ENCODE results near the gene KCNC1. TPM values are rescaled to one million over a fixed set of nuclear protein-coding genes. Genes with fewer than 3 reads are reported as not detected.
A peak's percentile ranks its signal among the peaks of the same experiment; 100 is the strongest.

Gene KCNC1
- total RNA-seq, 1 donor from 2014 or later: not detected

GRCh38 chr11:17782145-17782544 lies 47.6 kb downstream of the KCNC1 start:
- peak; percentile 69 for ATAC-seq

GRCh38 chr11:17782603-17783337 lies 48.2 kb downstream of the KCNC1 start:
- DNase-seq (ENCODE audit: low spot score) (no peak), ATAC-seq (no peak)

More at GRCh38 chr11:17782145-17782544, 47.6 kb downstream of the KCNC1 start:
- DNase-seq (ENCODE audit: low spot score): no peak

DNA sequence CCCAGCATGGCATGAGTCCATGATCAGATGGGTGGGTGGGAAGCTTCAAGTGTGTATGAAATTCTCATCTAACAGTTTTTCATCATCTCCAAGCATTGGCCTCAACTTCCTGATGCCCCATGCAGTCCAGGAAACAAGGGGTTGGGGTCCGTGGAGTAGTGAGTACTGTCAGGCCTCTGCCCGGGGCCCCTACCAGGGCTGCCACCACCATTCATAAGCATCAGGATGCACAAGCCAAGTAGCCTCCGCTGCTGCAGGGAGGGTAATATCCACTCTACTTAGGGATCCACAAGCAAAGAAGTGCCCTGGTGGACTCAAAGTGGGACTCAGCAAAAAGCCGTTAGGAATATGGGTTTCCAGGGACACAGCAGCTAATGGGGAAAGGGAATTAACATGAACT lies 49.3 kb downstream of the KCNC1 start:
- ATAC-seq (no peak), DNase-seq (ENCODE audit: low spot score) (no peak)

GRCh38 chr11:17786824-17787525 lies 52.4 kb downstream of the KCNC1 start:
- no peak for DNase-seq (ENCODE audit: low spot score)

DNA sequence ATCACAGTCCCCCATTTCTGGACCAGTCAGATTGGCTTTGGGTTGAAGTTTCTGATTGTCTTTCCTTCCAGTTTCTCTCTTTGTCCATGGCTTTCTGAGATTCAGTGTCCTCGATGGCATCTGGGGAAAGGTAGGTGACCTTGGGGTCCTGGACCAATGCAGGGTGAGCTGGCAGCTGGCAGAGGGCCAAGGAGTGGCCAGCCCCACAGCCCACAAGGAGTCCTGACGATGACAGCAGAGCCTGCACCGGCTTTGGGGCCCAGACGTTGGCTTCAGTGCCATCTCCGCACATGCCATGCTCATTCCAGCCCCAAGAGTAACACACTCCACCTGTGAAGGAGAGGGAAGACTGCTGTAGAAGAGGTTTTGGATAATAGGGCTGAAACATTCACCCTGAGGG lies 53.5 kb downstream of the KCNC1 start:
- no peak for DNase-seq (ENCODE audit: low spot score)
- no peak for ATAC-seq

More at GRCh38 chr11:17786824-17787525, 52.4 kb downstream of the KCNC1 start:
- no peak for ATAC-seq

DNA sequence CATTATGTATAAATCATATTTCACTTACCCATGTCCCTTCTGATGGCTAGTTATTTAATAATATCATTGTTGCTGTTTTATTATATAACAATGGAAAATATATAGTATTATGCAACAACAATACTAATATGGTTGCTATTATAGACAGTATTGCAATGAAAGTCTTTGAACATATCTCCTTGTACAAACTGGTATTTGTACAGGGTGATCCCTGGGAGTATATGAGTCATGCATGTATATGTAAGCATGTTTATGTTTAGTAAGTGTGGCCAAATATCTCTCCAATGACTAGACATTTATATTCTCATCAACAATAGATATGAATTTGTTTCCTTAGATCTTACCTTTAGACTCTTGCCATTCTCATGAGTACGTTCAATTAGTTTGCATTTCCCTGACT lies 55.9 kb downstream of the KCNC1 start:
- no peak for DNase-seq (ENCODE audit: low spot score)

GRCh38 chr11:17791144-17791543 lies 56.6 kb downstream of the KCNC1 start:
- ATAC-seq (no peak), DNase-seq (ENCODE audit: low spot score) (no peak)

More for the DNA sequence above, 55.9 kb downstream of the KCNC1 start:
- ATAC-seq: no peak

- DNase-seq (ENCODE audit: low spot score): no peak
- no peak for ATAC-seq
These were observed 57.6 kb downstream of the KCNC1 start for GRCh38 chr11:17792161-17792560.

GRCh38 chr11:17793642-17794170 lies 59.1 kb downstream of the KCNC1 start:
- DNase-seq (ENCODE audit: low spot score): no peak
- no peak for ATAC-seq

- no peak for ATAC-seq
- DNase-seq (ENCODE audit: low spot score): no peak
These were observed 60.4 kb downstream of the KCNC1 start for GRCh38 chr11:17794981-17795380.

GRCh38 chr11:17796154-17796553 lies 61.6 kb downstream of the KCNC1 start:
- no peak for ATAC-seq

DNA sequence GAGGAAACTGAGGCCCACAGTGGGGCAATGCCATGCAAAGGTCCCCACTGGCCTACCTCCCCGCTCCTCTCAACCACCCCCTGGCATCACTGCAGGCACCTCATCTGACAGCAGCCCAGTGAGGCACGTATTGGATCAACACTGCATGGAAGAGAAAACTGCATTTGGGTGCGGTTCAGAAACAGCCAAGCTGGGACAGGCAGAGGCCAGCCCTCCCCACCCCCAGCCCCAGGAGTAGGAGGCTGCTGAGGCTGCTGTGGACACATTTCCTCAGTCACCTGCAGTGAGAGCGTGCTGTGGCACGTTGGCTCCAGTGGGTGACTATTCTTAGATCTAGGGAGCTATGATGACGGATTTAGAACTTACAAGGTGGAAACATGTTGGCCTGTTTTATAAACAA lies 63.7 kb downstream of the KCNC1 start:
- ATAC-seq (no peak), DNase-seq (ENCODE audit: low spot score) (no peak)

More at GRCh38 chr11:17796154-17796553, 61.6 kb downstream of the KCNC1 start:
- DNase-seq (ENCODE audit: low spot score): no peak

DNA sequence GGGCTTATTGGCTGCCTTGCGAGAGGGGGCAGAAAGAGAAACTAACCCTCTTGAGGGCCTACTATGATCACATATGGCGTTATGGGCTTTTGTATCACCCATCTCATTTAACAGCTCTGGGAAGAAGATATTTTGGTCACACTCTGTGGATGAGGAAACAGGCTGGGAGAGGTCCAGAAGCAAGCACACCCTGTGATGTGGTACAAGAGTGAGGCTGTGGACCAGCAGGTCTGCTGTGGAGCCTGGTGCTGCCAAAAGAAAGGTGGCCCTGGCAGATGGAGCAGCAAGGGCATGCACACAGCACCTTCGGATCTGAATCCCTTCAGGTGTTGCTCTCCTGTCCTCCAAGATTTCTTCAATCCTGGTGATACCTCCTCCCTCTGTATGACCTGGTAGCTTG lies 64.1 kb downstream of the KCNC1 start:
- DNase-seq (ENCODE audit: low spot score) (no peak), ATAC-seq (no peak)

GRCh38 chr11:17799147-17799546 lies 64.6 kb downstream of the KCNC1 start:
- ATAC-seq (no peak), DNase-seq (ENCODE audit: low spot score) (no peak)

DNA sequence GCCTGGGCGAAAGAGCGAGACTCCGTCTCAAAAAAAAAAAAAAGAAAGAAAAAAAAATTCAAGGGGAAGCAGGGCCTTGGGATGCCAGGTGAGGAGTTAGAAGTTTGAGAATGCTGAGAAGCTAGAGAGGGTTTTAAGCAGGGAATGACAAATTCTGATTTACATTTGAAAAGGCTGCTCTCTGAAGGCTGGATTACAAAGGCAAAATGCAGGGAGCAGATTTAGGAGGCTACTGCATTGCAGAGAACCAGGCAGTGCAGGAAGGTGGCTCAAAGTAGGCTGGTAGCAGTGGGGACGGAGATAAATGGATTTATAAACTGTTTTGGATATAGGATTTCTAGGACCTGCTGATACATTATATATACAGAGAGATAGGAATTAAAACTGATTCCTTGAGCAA lies 66.6 kb downstream of the KCNC1 start:
- no peak for ATAC-seq
- no peak for DNase-seq (ENCODE audit: low spot score)

- ATAC-seq (no peak), DNase-seq (ENCODE audit: low spot score) (no peak)
These were observed 67.9 kb downstream of the KCNC1 start for GRCh38 chr11:17802491-17802890.

DNA sequence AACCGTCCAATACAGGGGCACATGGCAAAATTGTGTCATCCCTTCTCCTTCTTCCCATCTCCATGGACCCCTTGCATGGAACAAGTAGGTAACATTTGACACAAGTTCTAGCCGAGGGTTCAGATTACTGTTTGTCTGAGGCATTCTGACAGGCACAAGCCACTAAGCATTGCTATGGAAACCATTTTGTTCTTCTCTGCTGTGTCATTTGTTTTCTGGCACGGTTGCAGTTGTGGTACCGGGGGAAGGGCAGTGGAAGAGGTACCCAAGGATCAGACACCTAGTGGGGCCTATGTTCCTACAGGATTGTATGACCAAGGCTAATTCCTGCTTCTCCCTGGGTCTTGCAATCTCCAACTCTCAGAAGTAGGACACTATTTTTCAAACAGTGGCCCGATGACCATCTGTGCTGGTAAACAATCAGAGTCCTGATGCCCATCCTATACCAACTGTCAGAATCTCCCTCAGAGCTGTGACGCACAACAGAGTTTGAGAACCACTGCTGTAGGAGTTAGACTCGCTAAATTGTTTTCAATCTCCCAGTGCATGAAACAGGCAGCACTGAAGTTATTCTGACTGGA lies 69.3 kb downstream of the KCNC1 start:
- DNase-seq (ENCODE audit: low spot score): no peak
- ATAC-seq: no peak

GRCh38 chr11:17805043-17805442 lies 70.5 kb downstream of the KCNC1 start:
- DNase-seq (ENCODE audit: low spot score): no peak
- no peak for ATAC-seq

- ATAC-seq (no peak), DNase-seq (ENCODE audit: low spot score) (no peak)
These were observed 71.3 kb downstream of the KCNC1 start for GRCh38 chr11:17805873-17806272.

DNA sequence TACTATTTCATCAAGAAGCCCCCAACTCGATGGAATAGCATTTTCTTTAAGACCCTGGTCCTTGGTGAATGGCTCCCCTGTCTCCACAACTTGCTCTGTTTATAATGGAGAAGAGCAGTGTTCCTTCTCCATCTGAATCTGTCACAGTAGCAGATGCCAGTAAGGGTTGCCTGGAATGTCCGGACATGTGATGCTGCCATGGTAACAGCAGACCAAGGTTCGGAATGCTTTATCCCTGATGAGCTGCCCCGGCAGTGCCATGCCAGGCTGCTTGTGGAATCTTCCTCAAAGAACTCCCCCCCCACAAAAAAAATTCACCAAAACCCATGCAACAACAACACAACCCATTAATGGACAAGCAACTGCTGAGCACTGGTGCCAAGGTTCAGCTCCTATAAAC lies 72.5 kb downstream of the KCNC1 start:
- ATAC-seq: no peak
- DNase-seq (ENCODE audit: low spot score): no peak

DNA sequence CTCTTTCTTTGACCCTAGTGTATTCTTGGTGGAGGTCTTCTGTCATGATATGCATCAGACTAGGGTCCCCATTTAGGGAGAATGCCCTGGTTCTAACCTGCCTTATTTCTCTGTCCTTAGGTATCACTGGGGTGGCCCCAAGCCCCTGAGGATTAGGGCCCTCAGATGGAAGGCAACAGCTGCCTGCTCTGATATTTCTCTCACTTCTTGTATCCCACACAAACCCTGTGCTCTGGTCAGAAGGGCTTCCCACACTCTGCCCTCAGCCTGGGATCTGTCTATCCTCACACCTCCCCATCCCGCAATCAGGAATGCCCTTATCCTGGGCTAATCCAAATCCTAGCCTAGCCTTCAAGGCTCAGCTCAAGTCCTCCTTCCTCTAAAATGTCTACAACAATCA lies 75.5 kb downstream of the KCNC1 start:
- DNase-seq (ENCODE audit: low spot score) (no peak), ATAC-seq (no peak)

DNA sequence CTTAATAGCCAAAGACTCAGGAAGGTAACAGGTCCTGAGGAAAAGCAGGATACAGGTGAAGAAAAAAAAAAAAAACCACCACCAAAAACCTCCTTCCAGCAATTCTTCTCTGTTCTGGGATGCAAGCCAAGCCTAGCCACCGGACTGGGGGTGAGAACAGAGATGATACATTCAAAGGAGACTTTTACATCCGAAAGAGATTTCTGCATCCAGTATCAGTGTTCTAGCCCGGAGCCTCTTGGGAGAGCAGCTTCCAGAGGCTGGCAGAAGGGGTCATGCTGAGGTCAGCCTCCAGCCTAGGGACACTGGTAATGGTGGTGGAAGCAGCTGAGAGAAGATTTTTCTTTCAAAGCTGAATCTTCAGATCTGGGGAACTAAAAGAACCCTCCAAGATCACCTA lies 76.2 kb downstream of the KCNC1 start:
- ATAC-seq: no peak

More for the DNA sequence above, 76.2 kb downstream of the KCNC1 start:
- no peak for DNase-seq (ENCODE audit: low spot score)

All from left lobe of liver (tissue), 2 donors.